SK-N-SH treated with all-trans-retinoic acid at 6 μM for 48 hours (cell line): ENCODE data around the gene LTBP1.

ENCODE experiments used
- ATAC-seq: fragments of 200-7000 bp; cut with Tn5 transposase; 3 replicates; pipeline ENCODE4 v1.9.1; 2020; ENCODE audit warnings: mild to moderate bottlenecking, moderate library complexity
- ARNTL ChIP-seq: fragments of 450-650 bp; formaldehyde crosslinking; IDR thresholded peaks from 2 replicates; pipeline ENCODE4 v1.5.0; 2020; ENCODE audit warnings: low read depth, mild to moderate bottlenecking, moderate library complexity, borderline replicate concordance
- BACH2 ChIP-seq: fragments of 250-450 bp; sonication (Bioruptor Pico); IDR thresholded peaks from 2 replicates; pipeline ENCODE4 v1.9.0; 2021; ENCODE audit warnings: mild to moderate bottlenecking, borderline replicate concordance
- CSDC2 ChIP-seq: fragments of 250-450 bp; sonication (Bioruptor Pico); IDR thresholded peaks from 2 replicates; pipeline ENCODE4 v1.5.0; 2020; ENCODE audit warnings: mild to moderate bottlenecking, moderate library complexity
- ESRRG ChIP-seq: fragments of 250-450 bp; sonication (Bioruptor Pico); IDR thresholded peaks from 2 replicates; pipeline ENCODE4 v1.6.1; 2021; ENCODE audit warnings: mild to moderate bottlenecking
- GLIS3 ChIP-seq: fragments of 250-450 bp; sonication (Bioruptor Pico); IDR thresholded peaks from 2 replicates; pipeline ENCODE4 v1.5.0; 2020; ENCODE audit warnings: mild to moderate bottlenecking, moderate library complexity
- ISL1 ChIP-seq: fragments of 250-450 bp; sonication (Bioruptor Pico); IDR thresholded peaks from 2 replicates; pipeline ENCODE4 v2.1.2; 2022; ENCODE audit warnings: mild to moderate bottlenecking, moderate library complexity
- OSR1 ChIP-seq: fragments of 250-450 bp; sonication (Bioruptor Pico); IDR thresholded peaks from 2 replicates; pipeline ENCODE4 v1.8.0; 2022; ENCODE audit warnings: moderate library complexity, mild to moderate bottlenecking, inconsistent platforms
- PPARA ChIP-seq: fragments of 250-450 bp; sonication (Bioruptor Pico); IDR thresholded peaks from 2 replicates; pipeline ENCODE4 v1.5.0; 2020; ENCODE audit warnings: mild to moderate bottlenecking, borderline replicate concordance
- RARB ChIP-seq: fragments of 250-450 bp; sonication (Bioruptor Pico); IDR thresholded peaks from 2 replicates; pipeline ENCODE4 v1.8.0; 2021; ENCODE audit warnings: mild to moderate bottlenecking, moderate library complexity
- TCF4 ChIP-seq: fragments of 250-450 bp; sonication (Bioruptor Pico); IDR thresholded peaks from 2 replicates; pipeline ENCODE4 v1.8.0; 2021; ENCODE audit warnings: mild to moderate bottlenecking, moderate library complexity, borderline replicate concordance
- TOX ChIP-seq: fragments of 250-450 bp; sonication (Bioruptor Pico); IDR thresholded peaks from 2 replicates; pipeline ENCODE4 v1.8.0; 2021; ENCODE audit warnings: mild to moderate bottlenecking, moderate library complexity, borderline replicate concordance
- ZFP3 ChIP-seq: fragments of 250-450 bp; sonication (Bioruptor Pico); IDR thresholded peaks from 2 replicates; pipeline ENCODE4 v1.5.0; 2020; ENCODE audit warnings: mild to moderate bottlenecking, moderate library complexity
- ZNF565 ChIP-seq: fragments of 450-650 bp; formaldehyde crosslinking; conservative IDR thresholded peaks from 2 replicates; pipeline ENCODE4 v1.5.0; 2020; ENCODE audit warnings: low read depth, mild to moderate bottlenecking, moderate library complexity
- ZNF70 ChIP-seq: fragments of 450-650 bp; formaldehyde crosslinking; IDR thresholded peaks from 2 replicates; pipeline ENCODE4 v1.5.0; 2020; ENCODE audit warnings: mild to moderate bottlenecking, moderate library complexity
- ZNF8 ChIP-seq: fragments of 450-650 bp; formaldehyde crosslinking; IDR thresholded peaks from 2 replicates; pipeline ENCODE4 v1.5.0; 2020; ENCODE audit warnings: mild to moderate bottlenecking, moderate library complexity
- TF ChIP-seq, protein P1 (sequence below): fragments of 250-450 bp; sonication (Bioruptor Pico); IDR thresholded peaks from 2 replicates; pipeline ENCODE4 v1.8.0; 2021; ENCODE audit warnings: low read depth, mild to moderate bottlenecking, moderate library complexity, borderline replicate concordance
- TF ChIP-seq, protein P2 (sequence below): fragments of 250-450 bp; sonication (Bioruptor Pico); IDR thresholded peaks from 2 replicates; pipeline ENCODE4 v1.5.1; 2021; ENCODE audit warnings: mild to moderate bottlenecking, moderate library complexity
- TF ChIP-seq, protein P3 (sequence below): fragments of 250-450 bp; sonication (Bioruptor Pico); IDR thresholded peaks from 2 replicates; pipeline ENCODE4 v1.5.1; 2020; ENCODE audit warnings: low read depth, mild to moderate bottlenecking, moderate library complexity
- TF ChIP-seq, protein P4 (sequence below): fragments of 250-450 bp; sonication (Bioruptor Pico); IDR thresholded peaks from 2 replicates; pipeline ENCODE4 v1.5.0; 2020; ENCODE audit warnings: mild to moderate bottlenecking, moderate library complexity

Gene LTBP1

DNA sequence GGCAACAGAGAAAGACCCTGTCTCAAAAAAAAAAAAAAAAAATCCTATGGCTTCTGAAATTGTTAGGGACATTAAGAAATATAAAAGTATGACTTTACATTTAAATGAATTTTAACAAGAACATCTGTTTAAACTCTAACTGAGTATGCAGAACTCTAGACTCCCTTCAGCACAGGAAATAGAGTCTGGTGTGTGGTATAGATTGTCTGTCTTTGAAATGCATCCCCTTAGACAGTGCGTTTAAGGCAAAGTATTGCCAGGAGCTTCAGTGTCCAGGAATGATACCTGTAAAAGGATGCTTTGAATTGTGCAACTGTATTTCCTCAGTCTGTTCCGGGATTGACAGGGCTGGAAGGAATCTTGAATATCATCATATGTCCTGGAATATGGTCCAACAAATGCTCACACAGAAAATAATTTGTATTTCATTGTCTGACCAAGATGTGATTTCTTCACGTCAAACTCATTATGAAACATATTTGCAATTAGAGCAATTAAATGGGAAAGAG, 396.7 kb downstream of the LTBP1 start:
- no peak for ATAC-seq
- no peak for TF ChIP-seq PPARA (CRISPR knock-in tag)
- TF ChIP-seq ZNF8 (CRISPR knock-in tag): no peak
- TF ChIP-seq CSDC2 (CRISPR knock-in tag): no peak
- no peak for TF ChIP-seq RARB (CRISPR knock-in tag)
- TF ChIP-seq, protein P1, sequence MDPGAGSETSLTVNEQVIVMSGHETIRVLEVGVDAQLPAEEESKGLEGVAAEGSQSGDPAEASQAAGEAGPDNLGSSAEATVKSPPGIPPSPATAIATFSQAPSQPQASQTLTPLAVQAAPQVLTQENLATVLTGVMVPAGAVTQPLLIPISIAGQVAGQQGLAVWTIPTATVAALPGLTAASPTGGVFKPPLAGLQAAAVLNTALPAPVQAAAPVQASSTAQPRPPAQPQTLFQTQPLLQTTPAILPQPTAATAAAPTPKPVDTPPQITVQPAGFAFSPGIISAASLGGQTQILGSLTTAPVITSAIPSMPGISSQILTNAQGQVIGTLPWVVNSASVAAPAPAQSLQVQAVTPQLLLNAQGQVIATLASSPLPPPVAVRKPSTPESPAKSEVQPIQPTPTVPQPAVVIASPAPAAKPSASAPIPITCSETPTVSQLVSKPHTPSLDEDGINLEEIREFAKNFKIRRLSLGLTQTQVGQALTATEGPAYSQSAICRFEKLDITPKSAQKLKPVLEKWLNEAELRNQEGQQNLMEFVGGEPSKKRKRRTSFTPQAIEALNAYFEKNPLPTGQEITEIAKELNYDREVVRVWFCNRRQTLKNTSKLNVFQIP (CRISPR knock-in tag): no peak
- no peak for TF ChIP-seq TOX (CRISPR knock-in tag)
- TF ChIP-seq, protein P2, sequence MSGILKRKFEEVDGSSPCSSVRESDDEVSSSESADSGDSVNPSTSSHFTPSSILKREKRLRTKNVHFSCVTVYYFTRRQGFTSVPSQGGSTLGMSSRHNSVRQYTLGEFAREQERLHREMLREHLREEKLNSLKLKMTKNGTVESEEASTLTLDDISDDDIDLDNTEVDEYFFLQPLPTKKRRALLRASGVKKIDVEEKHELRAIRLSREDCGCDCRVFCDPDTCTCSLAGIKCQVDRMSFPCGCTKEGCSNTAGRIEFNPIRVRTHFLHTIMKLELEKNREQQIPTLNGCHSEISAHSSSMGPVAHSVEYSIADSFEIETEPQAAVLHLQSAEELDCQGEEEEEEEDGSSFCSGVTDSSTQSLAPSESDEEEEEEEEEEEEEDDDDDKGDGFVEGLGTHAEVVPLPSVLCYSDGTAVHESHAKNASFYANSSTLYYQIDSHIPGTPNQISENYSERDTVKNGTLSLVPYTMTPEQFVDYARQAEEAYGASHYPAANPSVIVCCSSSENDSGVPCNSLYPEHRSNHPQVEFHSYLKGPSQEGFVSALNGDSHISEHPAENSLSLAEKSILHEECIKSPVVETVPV (CRISPR knock-in tag): no peak
- TF ChIP-seq ESRRG: no peak
- no peak for TF ChIP-seq ZNF565
- no peak for TF ChIP-seq GLIS3 (CRISPR knock-in tag)
- TF ChIP-seq, protein P3, sequence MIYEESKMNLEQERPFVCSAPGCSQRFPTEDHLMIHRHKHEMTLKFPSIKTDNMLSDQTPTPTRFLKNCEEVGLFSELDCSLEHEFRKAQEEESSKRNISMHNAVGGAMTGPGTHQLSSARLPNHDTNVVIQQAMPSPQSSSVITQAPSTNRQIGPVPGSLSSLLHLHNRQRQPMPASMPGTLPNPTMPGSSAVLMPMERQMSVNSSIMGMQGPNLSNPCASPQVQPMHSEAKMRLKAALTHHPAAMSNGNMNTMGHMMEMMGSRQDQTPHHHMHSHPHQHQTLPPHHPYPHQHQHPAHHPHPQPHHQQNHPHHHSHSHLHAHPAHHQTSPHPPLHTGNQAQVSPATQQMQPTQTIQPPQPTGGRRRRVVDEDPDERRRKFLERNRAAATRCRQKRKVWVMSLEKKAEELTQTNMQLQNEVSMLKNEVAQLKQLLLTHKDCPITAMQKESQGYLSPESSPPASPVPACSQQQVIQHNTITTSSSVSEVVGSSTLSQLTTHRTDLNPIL (CRISPR knock-in tag): no peak
- TF ChIP-seq ZFP3 (CRISPR knock-in tag): no peak
- TF ChIP-seq ARNTL (CRISPR knock-in tag): no peak
- TF ChIP-seq TCF4: no peak

DNA sequence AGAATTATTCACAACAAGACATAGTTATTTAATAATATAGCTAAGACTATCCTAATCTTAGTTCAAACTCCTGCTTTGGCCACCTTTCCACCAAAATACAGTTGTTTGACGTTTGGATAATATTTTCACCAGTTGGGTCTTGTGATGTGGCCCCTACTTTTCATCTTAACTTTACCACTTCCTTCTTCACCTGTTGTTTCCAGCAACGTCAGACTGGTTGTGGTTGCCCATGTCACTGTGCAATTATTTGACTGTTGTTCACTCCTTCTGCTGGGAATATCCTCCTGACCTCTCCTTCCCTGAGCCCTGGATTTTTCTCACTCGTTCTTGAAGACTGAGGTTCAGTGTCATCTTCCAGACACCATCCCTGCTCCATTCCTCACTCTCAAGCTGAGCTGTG, 397.5 kb downstream of the LTBP1 start:
- ATAC-seq: no peak
- TF ChIP-seq TOX (CRISPR knock-in tag) (no peak), ARNTL (CRISPR knock-in tag) (no peak), OSR1 (no peak), ZFP3 (CRISPR knock-in tag) (no peak), ZNF565 (no peak), BACH2 (CRISPR knock-in tag) (no peak), ISL1 (CRISPR knock-in tag) (no peak), RARB (CRISPR knock-in tag) (no peak), ESRRG (no peak), PPARA (CRISPR knock-in tag) (no peak), ZNF70 (CRISPR knock-in tag) (no peak), CSDC2 (CRISPR knock-in tag) (no peak), GLIS3 (CRISPR knock-in tag) (no peak)
- TF ChIP-seq, protein P1 (CRISPR knock-in tag): no peak
- TF ChIP-seq, protein P4, sequence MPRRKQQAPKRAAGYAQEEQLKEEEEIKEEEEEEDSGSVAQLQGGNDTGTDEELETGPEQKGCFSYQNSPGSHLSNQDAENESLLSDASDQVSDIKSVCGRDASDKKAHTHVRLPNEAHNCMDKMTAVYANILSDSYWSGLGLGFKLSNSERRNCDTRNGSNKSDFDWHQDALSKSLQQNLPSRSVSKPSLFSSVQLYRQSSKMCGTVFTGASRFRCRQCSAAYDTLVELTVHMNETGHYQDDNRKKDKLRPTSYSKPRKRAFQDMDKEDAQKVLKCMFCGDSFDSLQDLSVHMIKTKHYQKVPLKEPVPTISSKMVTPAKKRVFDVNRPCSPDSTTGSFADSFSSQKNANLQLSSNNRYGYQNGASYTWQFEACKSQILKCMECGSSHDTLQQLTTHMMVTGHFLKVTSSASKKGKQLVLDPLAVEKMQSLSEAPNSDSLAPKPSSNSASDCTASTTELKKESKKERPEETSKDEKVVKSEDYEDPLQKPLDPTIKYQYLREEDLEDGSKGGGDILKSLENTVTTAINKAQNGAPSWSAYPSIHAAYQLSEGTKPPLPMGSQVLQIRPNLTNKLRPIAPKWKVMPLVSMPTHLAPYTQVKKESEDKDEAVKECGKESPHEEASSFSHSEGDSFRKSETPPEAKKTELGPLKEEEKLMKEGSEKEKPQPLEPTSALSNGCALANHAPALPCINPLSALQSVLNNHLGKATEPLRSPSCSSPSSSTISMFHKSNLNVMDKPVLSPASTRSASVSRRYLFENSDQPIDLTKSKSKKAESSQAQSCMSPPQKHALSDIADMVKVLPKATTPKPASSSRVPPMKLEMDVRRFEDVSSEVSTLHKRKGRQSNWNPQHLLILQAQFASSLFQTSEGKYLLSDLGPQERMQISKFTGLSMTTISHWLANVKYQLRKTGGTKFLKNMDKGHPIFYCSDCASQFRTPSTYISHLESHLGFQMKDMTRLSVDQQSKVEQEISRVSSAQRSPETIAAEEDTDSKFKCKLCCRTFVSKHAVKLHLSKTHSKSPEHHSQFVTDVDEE (CRISPR knock-in tag): no peak
- TF ChIP-seq, protein P2 (CRISPR knock-in tag): no peak
- TF ChIP-seq, protein P3 (CRISPR knock-in tag): no peak
- TF ChIP-seq, all 23 proteins: peak for 0
